Stimulated activated naive CD4-positive, alpha-beta T cell treated with Interleukin-2 at 50 U/mL for 16 hours (primary cell): ENCODE measurements around the gene INPP4A.

Experiments
- DNase-seq: peaks from one replicate; lab custom pipeline; 2025; lab: John Stamatoyannopoulos, UW

Gene INPP4A

GRCh38 chr2:98564541-98565132 is 120.0 kb downstream of the INPP4A start:
- no peak for DNase-seq

GRCh38 chr2:98565286-98565860 is 120.7 kb downstream of the INPP4A start:
- no peak for DNase-seq

- DNase-seq: no peak
Measured at GRCh38 chr2:98565941-98566340, 121.3 kb downstream of the INPP4A start.

GRCh38 chr2:98568161-98568956 is 123.7 kb downstream of the INPP4A start:
- DNase-seq: no peak

GRCh38 chr2:98569197-98569793 is 124.6 kb downstream of the INPP4A start:
- DNase-seq: peak; percentile 46

- DNase-seq: no peak
Measured at GRCh38 chr2:98569915-98570314, 125.3 kb downstream of the INPP4A start.

- no peak for DNase-seq
Measured at GRCh38 chr2:98570356-98570755, 125.7 kb downstream of the INPP4A start.

GRCh38 chr2:98571121-98571701 is 126.6 kb downstream of the INPP4A start:
- DNase-seq: no peak

- no peak for DNase-seq
Measured at GRCh38 chr2:98571796-98572195, 127.1 kb downstream of the INPP4A start.

GRCh38 chr2:98572211-98572610 is 127.6 kb downstream of the INPP4A start:
- no peak for DNase-seq

- DNase-seq: no peak
Measured at GRCh38 chr2:98572676-98573075, 128.0 kb downstream of the INPP4A start.

GRCh38 chr2:98573426-98573825 is 128.8 kb downstream of the INPP4A start:
- no peak for DNase-seq

- DNase-seq: no peak
Measured at GRCh38 chr2:98576666-98577312, 132.1 kb downstream of the INPP4A start.

- no peak for DNase-seq
Measured at GRCh38 chr2:98577313-98577712, 132.7 kb downstream of the INPP4A start.

GRCh38 chr2:98578231-98578630 is 133.6 kb downstream of the INPP4A start:
- DNase-seq: no peak

- DNase-seq: no peak
Measured at GRCh38 chr2:98579926-98580325, 135.3 kb downstream of the INPP4A start.

GRCh38 chr2:98580656-98581284 is 136.1 kb downstream of the INPP4A start:
- no peak for DNase-seq

GRCh38 chr2:98582523-98582922 is 137.9 kb downstream of the INPP4A start:
- DNase-seq: no peak

- DNase-seq: no peak
Measured at GRCh38 chr2:98583276-98583675, 138.6 kb downstream of the INPP4A start.

GRCh38 chr2:98583816-98584618 is 139.4 kb downstream of the INPP4A start:
- DNase-seq: no peak

- DNase-seq: no peak
Measured at GRCh38 chr2:98585386-98585785, 140.7 kb downstream of the INPP4A start.
